Measurements from ENCODE around the gene GCH1. TPM values are rescaled to one million over a fixed set of nuclear protein-coding genes. Genes with fewer than 3 reads are reported as not detected.

GCH1 gene
- total and polyA plus RNA-seq, 2 donors (not counting 1 experiment from before 2014, with no cell fraction given) = 1.3 to 1.5 TPM

- no peaks in the 10 kb centered on the region for H3K79me2 ChIP-seq (ENCODE audit: control insufficient read depth, insufficient read depth, low read length)
- no peak overlapping the region for H3K4me2 ChIP-seq (ENCODE audit: extremely low read depth, insufficient read depth, low read length)
- no peak overlapping the region for H3K4me3 ChIP-seq (replicated peaks in 1 of 4; ENCODE audit: control extremely low read depth in 1 of 4, insufficient read depth in 1 of 4, low read depth in 3 of 4, low read length in 4 of 4)
- no peaks in the 10 kb centered on the region for H3K36me3 ChIP-seq (ENCODE audit: control insufficient read depth, insufficient read depth, low read length)
- no peak for DNase-seq (ENCODE audit: low read depth in 2 of 2)
- no peaks in the 10 kb centered on the region for H3K9me3 ChIP-seq (ENCODE audit: control insufficient read depth, insufficient read depth, low read depth, low read length)
- H3K27me3 ChIP-seq (ENCODE audit: control insufficient read depth, insufficient read depth, low read length) = no peaks in the 10 kb centered on the region
- H3K27ac ChIP-seq (ENCODE audit: insufficient read depth, low read length) = no peak overlapping the region
- H3K4me1 ChIP-seq (ENCODE audit: control insufficient read depth, extremely low read depth, insufficient read depth, low read length) = no peaks in the 10 kb centered on the region
- no peak for TF ChIP-seq EZH2 (IDR thresholded peaks at IDR 0.05; ENCODE audit: low read length, missing control alignments)
- TF ChIP-seq CTCF (conservative IDR thresholded peaks at IDR 0.05 in 1 of 2, IDR thresholded peaks at IDR 0.05 in 1 of 2; ENCODE audit: low read depth in 1 of 2, low read length in 2 of 2) = no peak
- no peak overlapping the region for H3K9ac ChIP-seq (ENCODE audit: insufficient read depth, low read length)
- H2AFZ ChIP-seq (ENCODE audit: low read length) = no peak overlapping the region
- H4K20me1 ChIP-seq (ENCODE audit: control insufficient read depth, extremely low read depth, insufficient read depth, low read length) = no peaks in the 10 kb centered on the region
These were observed 49.3 kb downstream of the GCH1 start for GRCh38 chr14:54853339-54853738.

GRCh38 chr14:54852215-54852614 is 50.4 kb downstream of the GCH1 start:
- H3K36me3 ChIP-seq (ENCODE audit: control insufficient read depth, insufficient read depth, low read length) = no peaks in the 10 kb centered on the region
- TF ChIP-seq CTCF (conservative IDR thresholded peaks at IDR 0.05 in 1 of 2, IDR thresholded peaks at IDR 0.05 in 1 of 2; ENCODE audit: low read depth in 1 of 2, low read length in 2 of 2) (no peak), EZH2 (IDR thresholded peaks at IDR 0.05; ENCODE audit: low read length, missing control alignments) (no peak)
- H4K20me1 ChIP-seq (ENCODE audit: control insufficient read depth, extremely low read depth, insufficient read depth, low read length) = no peaks in the 10 kb centered on the region
- H2AFZ ChIP-seq (ENCODE audit: low read length) = no peak overlapping the region
- no peak for DNase-seq (ENCODE audit: low read depth in 2 of 2)
- H3K9me3 ChIP-seq (ENCODE audit: control insufficient read depth, insufficient read depth, low read depth, low read length) = no peaks in the 10 kb centered on the region
- no peak overlapping the region for H3K4me3 ChIP-seq (replicated peaks in 1 of 4; ENCODE audit: control extremely low read depth in 1 of 4, insufficient read depth in 1 of 4, low read depth in 3 of 4, low read length in 4 of 4)
- no peaks in the 10 kb centered on the region for H3K27me3 ChIP-seq (ENCODE audit: control insufficient read depth, insufficient read depth, low read length)
- no peak overlapping the region for H3K4me2 ChIP-seq (ENCODE audit: extremely low read depth, insufficient read depth, low read length)
- no peak overlapping the region for H3K9ac ChIP-seq (ENCODE audit: insufficient read depth, low read length)
- H3K4me1 ChIP-seq (ENCODE audit: control insufficient read depth, extremely low read depth, insufficient read depth, low read length) = no peaks in the 10 kb centered on the region
- H3K79me2 ChIP-seq (ENCODE audit: control insufficient read depth, insufficient read depth, low read length) = no peaks in the 10 kb centered on the region
- H3K27ac ChIP-seq (ENCODE audit: insufficient read depth, low read length) = no peak overlapping the region

GRCh38 chr14:54848910-54849309 is 53.7 kb downstream of the GCH1 start:
- Histone ChIP-seq H3K4me3 (replicated peaks in 1 of 4; ENCODE audit: control extremely low read depth in 1 of 4, insufficient read depth in 1 of 4, low read depth in 3 of 4, low read length in 4 of 4) (no peak overlapping the region), H3K4me2 (ENCODE audit: extremely low read depth, insufficient read depth, low read length) (no peak overlapping the region), H3K9ac (ENCODE audit: insufficient read depth, low read length) (no peak overlapping the region), H3K9me3 (ENCODE audit: control insufficient read depth, insufficient read depth, low read depth, low read length) (no peaks in the 10 kb centered on the region), H3K27ac (ENCODE audit: insufficient read depth, low read length) (no peak overlapping the region), H3K36me3 (ENCODE audit: control insufficient read depth, insufficient read depth, low read length) (no peaks in the 10 kb centered on the region), H3K27me3 (ENCODE audit: control insufficient read depth, insufficient read depth, low read length) (no peaks in the 10 kb centered on the region), H3K4me1 (ENCODE audit: control insufficient read depth, extremely low read depth, insufficient read depth, low read length) (no peaks in the 10 kb centered on the region), H2AFZ (ENCODE audit: low read length) (no peak overlapping the region), H4K20me1 (ENCODE audit: control insufficient read depth, extremely low read depth, insufficient read depth, low read length) (no peaks in the 10 kb centered on the region), H3K79me2 (ENCODE audit: control insufficient read depth, insufficient read depth, low read length) (no peaks in the 10 kb centered on the region)
- DNase-seq (ENCODE audit: low read depth in 2 of 2) = no peak
- TF ChIP-seq CTCF (conservative IDR thresholded peaks at IDR 0.05 in 1 of 2, IDR thresholded peaks at IDR 0.05 in 1 of 2; ENCODE audit: low read depth in 1 of 2, low read length in 2 of 2) (no peak), EZH2 (IDR thresholded peaks at IDR 0.05; ENCODE audit: low read length, missing control alignments) (no peak)

Data from fibroblast of lung (primary cell).